Islet of Langerhans (tissue), 1 donor: Measurements from ENCODE around the gene USP25.
A peak's percentile ranks its signal among the peaks of the same experiment; 100 is the strongest.

ENCODE experiments used
- FAIRE-seq: peaks from one replicate; lab custom pipeline; 2011; peaks lifted over from hg19 to GRCh38; lab: Jason Lieb, UNC

Gene USP25

GRCh38 chr21:15857740-15858139, 128.0 kb downstream of the USP25 start:
- peak; percentile 88 for FAIRE-seq

- no peak for FAIRE-seq
These were observed 130.8 kb downstream of the USP25 start for GRCh38 chr21:15860541-15860940.

- FAIRE-seq, result no peak
These were observed 139.2 kb downstream of the USP25 start for GRCh38 chr21:15868940-15869339.

- no peak for FAIRE-seq
These were observed 141.0 kb downstream of the USP25 start for GRCh38 chr21:15870819-15871218.

- FAIRE-seq, result no peak
These were observed 142.5 kb downstream of the USP25 start for GRCh38 chr21:15872236-15872635.

- FAIRE-seq, result no peak
These were observed 144.8 kb downstream of the USP25 start for GRCh38 chr21:15874615-15875014.

- FAIRE-seq, result no peak
These were observed 145.5 kb downstream of the USP25 start for GRCh38 chr21:15875286-15875685.

- FAIRE-seq, result no peak
These were observed 164.1 kb downstream of the USP25 start for GRCh38 chr21:15893902-15894301.

GRCh38 chr21:15894596-15894995, 164.8 kb downstream of the USP25 start:
- FAIRE-seq, result no peak

- no peak for FAIRE-seq
These were observed 165.6 kb downstream of the USP25 start for GRCh38 chr21:15895142-15896106.

GRCh38 chr21:15896501-15896900, 166.7 kb downstream of the USP25 start:
- no peak for FAIRE-seq

- no peak for FAIRE-seq
These were observed 174.6 kb downstream of the USP25 start for GRCh38 chr21:15904389-15904788.

GRCh38 chr21:15908187-15908586, 178.4 kb downstream of the USP25 start:
- FAIRE-seq, result no peak

GRCh38 chr21:15928196-15928595, 198.4 kb downstream of the USP25 start:
- no peak for FAIRE-seq

GRCh38 chr21:15928686-15929425, 199.1 kb downstream of the USP25 start:
- FAIRE-seq, result no peak

- no peak for FAIRE-seq
These were observed 199.8 kb downstream of the USP25 start for GRCh38 chr21:15929536-15929935.
